Tongue (tissue), 2 donors: ENCODE measurements around the gene AGPAT2. TPM values are rescaled to one million over a fixed set of nuclear protein-coding genes. Genes with fewer than 3 reads are reported as not detected.
"Not testable (repeated sequence)": the region's sequence is repeated elsewhere in the genome, so short reads cannot be mapped to it uniquely, and the experiment has no call there.

Source experiments
- DNase-seq: peaks from one replicate; pipeline ENCODE4 v3.0.0-alpha.2; 2015
- total RNA-seq: library from RNA; depleted of rRNA; stranded (reverse); fragments of >200 nt; gene quantifications from one replicate; pipeline ENCODE4 v1.2.3, GENCODE V29; 2014

The AGPAT2 gene
- total RNA-seq, 1 donor from 2014 or later = 24.6 TPM

DNA sequence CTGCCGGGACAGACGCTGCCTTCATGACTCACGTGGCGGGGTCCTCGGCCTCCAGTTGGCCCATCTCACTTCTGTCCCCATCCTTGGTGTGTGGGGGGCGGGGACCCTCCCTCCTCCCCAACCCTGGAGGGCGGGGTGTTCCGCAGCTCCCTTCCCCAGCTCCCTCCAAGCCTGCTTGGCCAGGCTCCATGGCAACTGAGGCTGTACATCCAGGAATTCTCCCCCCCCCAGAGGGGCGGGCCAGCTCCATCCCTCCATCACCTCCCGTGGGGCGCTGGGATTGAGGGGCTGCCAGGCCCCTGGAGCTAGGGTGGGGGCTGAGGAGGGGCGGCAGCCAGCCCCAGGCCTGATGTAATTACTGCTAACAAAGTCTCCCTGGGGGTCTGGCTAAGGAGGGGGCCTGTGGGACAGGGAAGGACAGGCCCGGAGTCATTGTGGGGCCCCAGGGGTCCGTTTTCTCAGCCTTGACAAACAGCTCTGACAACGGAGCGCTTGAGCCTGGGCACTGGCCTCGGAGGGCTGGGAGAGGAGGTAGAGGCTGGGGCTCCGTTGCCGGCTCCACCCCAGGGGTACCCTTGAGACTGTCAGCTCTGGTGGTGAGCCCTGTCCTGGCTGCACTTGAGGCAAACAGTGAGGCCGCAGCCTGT lies 33.1 kb upstream of the AGPAT2 start:
- DNase-seq = peak; percentile 69

DNA sequence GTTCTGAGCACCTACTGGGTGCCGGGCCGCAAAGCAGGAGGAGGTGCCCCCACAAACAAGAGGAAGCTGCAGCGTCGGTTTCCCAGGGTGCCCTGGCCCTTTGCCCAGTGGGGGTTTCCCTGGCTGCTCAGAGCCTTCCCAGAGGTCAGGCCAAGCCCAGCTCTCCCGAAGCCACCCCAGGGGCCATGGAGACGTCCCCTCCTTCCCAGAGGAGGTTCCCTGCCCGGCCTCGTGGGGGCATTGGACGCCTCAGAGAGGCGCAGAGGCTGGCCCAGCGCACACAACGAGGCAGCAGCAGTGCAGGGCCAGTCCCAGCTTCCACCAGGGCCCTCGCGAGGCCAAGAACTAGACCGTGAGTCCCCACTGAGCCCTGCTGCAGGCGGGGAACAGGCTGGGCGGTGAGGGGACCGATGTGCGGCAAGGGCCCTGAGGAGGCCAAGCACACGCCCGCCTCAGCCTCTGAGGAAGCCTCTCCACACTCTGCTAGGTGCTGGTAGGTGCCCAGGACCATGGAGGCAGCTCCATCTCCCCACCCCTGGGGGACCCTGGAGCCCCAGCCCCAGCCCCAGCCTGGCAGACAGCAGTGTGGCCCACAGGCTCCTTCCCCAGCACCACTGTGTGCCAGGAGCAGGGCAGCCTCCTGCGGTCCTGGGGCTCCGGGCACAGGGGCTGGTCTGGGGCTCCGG lies 32.1 kb upstream of the AGPAT2 start:
- no peak for DNase-seq

- DNase-seq = no peak
Observed at GRCh38 chr9:136718345-136719194, 31.3 kb upstream of the AGPAT2 start.

- no peak for DNase-seq
Observed at GRCh38 chr9:136717399-136717798, 30.1 kb upstream of the AGPAT2 start.

- no peak for DNase-seq
Observed at GRCh38 chr9:136714893-136715274, 27.6 kb upstream of the AGPAT2 start.

- no peak for DNase-seq
Observed at GRCh38 chr9:136714096-136714892, 27.0 kb upstream of the AGPAT2 start.

- peak; percentile 57 for DNase-seq
Observed at GRCh38 chr9:136713550-136713949, 26.3 kb upstream of the AGPAT2 start.

DNA sequence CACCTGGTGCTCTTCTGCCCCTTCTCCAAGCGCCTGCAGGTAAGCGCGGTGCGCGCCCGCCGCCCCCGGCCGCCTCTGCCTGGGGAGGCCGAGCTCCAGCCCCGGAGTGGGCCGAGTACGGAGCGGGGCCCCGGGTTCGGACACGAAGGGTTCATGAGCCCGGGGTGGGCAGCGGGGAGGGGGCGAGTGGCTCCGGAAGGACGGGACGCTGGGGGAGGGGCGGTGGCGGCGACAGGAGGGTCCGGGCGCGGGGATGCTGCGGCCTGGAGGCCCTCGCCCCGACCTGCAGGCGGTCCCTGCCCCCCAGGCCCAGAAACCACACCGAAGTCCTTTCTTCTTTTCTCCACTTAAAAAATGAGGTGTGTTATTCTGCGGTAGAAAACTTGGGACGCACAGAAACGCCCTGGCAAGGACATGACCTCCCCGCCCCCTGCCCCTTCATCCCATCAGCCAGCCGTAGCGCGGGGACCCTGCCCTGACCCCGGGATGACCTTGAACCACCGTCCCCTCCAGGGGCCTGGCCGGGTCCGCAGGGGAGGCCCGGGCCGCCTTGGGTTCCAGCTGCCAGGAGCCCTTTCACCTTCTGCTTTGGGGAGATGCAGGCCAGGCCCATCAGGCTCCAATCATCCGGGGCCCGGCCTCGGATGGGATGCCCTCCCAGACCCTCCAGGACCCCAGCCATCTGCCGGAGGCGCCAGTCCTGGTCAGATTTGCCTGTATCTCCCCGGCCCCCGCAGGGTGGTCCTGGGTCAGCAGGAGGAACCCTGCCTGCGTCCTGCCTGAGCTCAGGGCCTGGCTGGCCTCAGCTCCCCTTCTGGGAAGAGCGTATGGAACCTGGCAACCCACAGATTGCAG lies 25.7 kb upstream of the AGPAT2 start:
- no peak for DNase-seq

- DNase-seq = peak; percentile 78
Observed at GRCh38 chr9:136711751-136712689, 24.8 kb upstream of the AGPAT2 start, which contains the start of gene DIPK1B. Gene DIPK1B, plus strand, starts transcription at chr9:136712572. Its CDS starts 94 bp downstream, at chr9:136712666.

DNA sequence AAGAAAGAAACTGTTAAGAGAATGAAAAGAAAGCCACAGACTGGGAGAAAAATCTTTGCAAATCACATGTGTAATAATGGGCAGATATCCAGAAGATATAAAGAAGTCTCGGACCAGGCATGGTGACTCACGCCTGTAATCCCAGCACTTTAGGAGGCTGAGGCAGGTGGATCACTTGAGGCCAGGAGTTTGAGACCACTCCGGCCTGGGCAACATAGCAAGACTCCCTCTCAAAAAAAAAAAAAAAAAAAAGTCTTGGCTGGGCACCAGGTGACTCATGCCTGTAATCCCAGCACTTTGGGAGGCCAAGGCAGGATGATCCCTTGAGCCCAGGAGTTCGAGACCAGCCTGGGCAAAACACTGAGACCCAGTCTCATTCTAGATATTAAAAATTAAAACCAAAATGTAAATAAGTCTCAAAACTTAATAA lies 24.0 kb upstream of the AGPAT2 start:
- DNase-seq = peak; percentile 38

DNA sequence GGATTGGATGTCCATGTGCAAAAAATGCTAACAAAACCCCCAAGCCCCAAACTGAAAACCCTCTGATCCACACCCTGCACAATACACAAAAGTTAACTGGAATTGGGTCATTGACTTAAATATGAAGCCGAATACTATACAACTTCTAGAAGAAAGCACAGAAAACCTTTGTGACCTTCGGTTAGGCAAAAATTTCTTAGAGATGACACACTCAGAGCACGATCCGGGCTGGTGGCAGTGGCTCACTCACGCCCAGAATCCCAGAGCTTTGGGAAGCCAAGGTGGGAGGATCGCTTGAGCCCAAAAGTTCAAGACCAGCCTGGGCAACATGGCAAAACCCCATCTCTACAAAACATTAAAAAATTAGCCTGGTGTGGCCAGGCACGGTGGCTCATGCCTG lies 23.3 kb upstream of the AGPAT2 start:
- DNase-seq = no peak

- DNase-seq = no peak
Observed at GRCh38 chr9:136709454-136710109, 22.3 kb upstream of the AGPAT2 start.

- no peak for DNase-seq
Observed at GRCh38 chr9:136707849-136708517, 20.7 kb upstream of the AGPAT2 start.

- DNase-seq = no peak
Observed at GRCh38 chr9:136707011-136707410, 19.8 kb upstream of the AGPAT2 start.

DNA sequence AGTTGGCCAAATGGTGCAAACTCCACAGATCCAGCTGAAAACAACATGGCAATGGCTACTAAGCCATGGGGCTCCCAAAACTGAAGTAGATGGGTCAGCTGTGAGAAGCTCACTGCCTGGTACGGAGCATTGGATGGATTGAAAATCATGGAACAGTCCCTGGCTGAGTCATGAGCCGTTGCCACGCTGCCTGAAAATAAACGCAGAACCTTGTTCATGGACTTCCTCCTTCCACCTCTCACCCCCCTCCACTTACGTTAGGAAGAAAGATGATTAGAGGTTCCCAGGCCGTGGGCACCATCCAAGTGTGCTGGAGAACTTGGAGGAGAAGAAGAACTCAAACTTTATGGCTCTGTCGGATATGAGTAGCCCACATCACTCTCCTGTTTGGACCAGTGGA lies 18.3 kb upstream of the AGPAT2 start:
- no peak for DNase-seq

DNA sequence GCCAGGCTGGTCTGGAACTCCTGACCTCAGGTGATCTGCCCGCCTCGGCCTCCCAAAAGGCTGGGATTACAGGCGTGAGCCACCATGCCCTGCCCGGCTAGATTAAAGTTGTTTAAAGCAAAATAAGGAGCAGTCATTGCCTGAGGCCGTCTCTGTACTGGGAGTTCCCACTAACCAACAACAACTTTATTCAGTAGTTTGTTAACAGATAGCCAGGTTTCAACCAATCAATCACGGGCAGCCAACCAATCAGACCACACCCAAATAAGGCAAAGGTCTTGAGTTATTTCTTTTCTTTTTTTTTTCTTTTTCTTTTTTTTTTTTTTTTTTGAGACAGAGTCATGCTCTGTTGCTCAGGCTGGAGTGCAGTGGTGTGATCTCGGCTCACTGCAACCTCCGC lies 17.5 kb upstream of the AGPAT2 start:
- DNase-seq = not testable (repeated sequence)

- no peak for DNase-seq
Observed at GRCh38 chr9:136703276-136703860, 16.1 kb upstream of the AGPAT2 start.

GRCh38 chr9:136701668-136702053 lies 14.4 kb upstream of the AGPAT2 start:
- DNase-seq = no peak
